ENCODE data around the gene OR5K1.
A peak's percentile ranks its signal among the peaks of the same experiment; 100 is the strongest.

OR5K1 gene

GRCh38 chr3:98514948-98515347 lies 51.9 kb downstream of the OR5K1 start:
- Mint-ChIP-seq H3K9me3 (no peaks in the 10 kb centered on the region), H3K27ac (no peak overlapping the region), H3K36me3 (ENCODE audit: low read depth) (peaks cover 41% of the 10 kb centered on the region), H3K4me3 (no peak overlapping the region), H3K27me3 (ENCODE audit: low read depth) (no peaks in the 10 kb centered on the region), H3K4me1 (no peaks in the 10 kb centered on the region)
- no peak for TF ChIP-seq CTCF (IDR thresholded peaks at IDR 0.05; ENCODE audit: unreplicated experiment in 3 of 3)

GRCh38 chr3:98518816-98519215 lies 55.8 kb downstream of the OR5K1 start:
- Mint-ChIP-seq H3K4me3 (peak overlapping the region in 1 of 3 experiments; percentile 51), H3K9me3 (no peaks in the 10 kb centered on the region), H3K36me3 (ENCODE audit: low read depth) (peaks cover 52% of the 10 kb centered on the region), H3K27ac (no peak overlapping the region), H3K4me1 (peaks cover 21% of the 10 kb centered on the region), H3K27me3 (ENCODE audit: low read depth) (no peaks in the 10 kb centered on the region)
- no peak for TF ChIP-seq CTCF (IDR thresholded peaks at IDR 0.05; ENCODE audit: unreplicated experiment in 3 of 3)

GRCh38 chr3:98519351-98519750 lies 56.4 kb downstream of the OR5K1 start:
- Mint-ChIP-seq H3K4me3 (peak overlapping the region in 1 of 3 experiments; percentile 51), H3K4me1 (peaks cover 21% of the 10 kb centered on the region), H3K9me3 (no peaks in the 10 kb centered on the region), H3K36me3 (ENCODE audit: low read depth) (peaks cover 52% of the 10 kb centered on the region), H3K27me3 (ENCODE audit: low read depth) (no peaks in the 10 kb centered on the region), H3K27ac (no peak overlapping the region)
- TF ChIP-seq CTCF (IDR thresholded peaks at IDR 0.05; ENCODE audit: unreplicated experiment in 3 of 3) = no peak

GRCh38 chr3:98521897-98522543 lies 59.0 kb downstream of the OR5K1 start:
- H3K4me1 Mint-ChIP-seq = peaks cover 21% of the 10 kb centered on the region
- H3K4me3 Mint-ChIP-seq = peak overlapping the region; percentile 85 to 91 (median 90)
- H3K9me3 Mint-ChIP-seq = no peaks in the 10 kb centered on the region
- H3K27me3 Mint-ChIP-seq (ENCODE audit: low read depth) = no peaks in the 10 kb centered on the region
- H3K36me3 Mint-ChIP-seq (ENCODE audit: low read depth) = peaks cover 36% of the 10 kb centered on the region
- no peak for TF ChIP-seq CTCF (IDR thresholded peaks at IDR 0.05; ENCODE audit: unreplicated experiment in 3 of 3)
- peak overlapping the region; percentile 65 to 85 (median 84) for H3K27ac Mint-ChIP-seq

All from nephron (organoid).